Occipital lobe (tissue), 2 donors: ENCODE measurements around the gene ANXA4. TPM values are rescaled to one million over a fixed set of nuclear protein-coding genes. Genes with fewer than 3 reads are reported as not detected.
A peak's percentile ranks its signal among the peaks of the same experiment; 100 is the strongest.
"Not testable (repeated sequence)": the region's sequence is repeated elsewhere in the genome, so short reads cannot be mapped to it uniquely, and the experiment has no call there.

Experiments used
- DNase-seq: peaks from one replicate; lab custom pipeline; 2025; lab: John Stamatoyannopoulos, UW
- total RNA-seq: library from RNA; depleted of rRNA; stranded (reverse); fragments of >200 nt; gene quantifications from one replicate; pipeline ENCODE4 v1.2.3, GENCODE V29; 2014

Gene ANXA4
- total RNA-seq, 1 donor from 2014 or later: 3.4 TPM

DNA sequence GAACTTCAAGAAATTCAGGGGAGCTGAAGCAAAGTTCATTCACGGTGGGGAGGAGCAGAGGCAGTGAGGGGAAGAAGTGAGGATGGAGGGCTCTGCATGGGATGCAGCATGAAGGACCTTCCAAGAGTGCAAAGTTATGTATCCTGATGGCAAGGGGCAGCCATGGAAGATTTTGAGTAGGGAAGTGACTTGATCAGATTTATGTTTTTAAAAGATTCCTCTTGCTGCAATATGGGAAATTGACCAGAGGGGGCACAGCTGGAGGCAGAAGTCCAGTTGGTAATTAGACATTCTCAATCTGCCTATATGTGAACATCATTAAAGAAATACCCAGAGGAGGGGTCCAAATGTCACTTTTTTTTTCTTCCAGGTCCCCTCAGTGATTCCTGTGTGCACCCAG lies 21.5 kb upstream of the ANXA4 start:
- DNase-seq: no peak

DNA sequence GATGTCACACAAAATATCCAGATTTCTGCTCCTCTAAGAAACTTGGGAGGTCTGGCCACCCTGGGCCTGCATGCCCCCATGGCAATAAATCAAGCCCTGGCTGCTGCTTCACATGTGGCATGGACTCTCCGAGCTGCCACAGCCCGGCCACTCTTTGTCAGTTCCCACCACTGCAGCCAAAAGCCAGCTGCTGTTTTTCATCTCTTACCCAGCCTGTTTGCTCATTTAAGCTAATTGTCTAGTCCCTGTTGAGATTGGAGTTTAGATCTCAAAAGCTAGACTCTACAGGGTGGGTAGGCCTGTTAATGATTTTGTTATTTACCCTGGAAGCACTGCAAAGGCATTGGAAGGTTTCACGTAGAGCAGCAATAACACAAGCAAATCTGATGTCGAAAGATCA lies 20.9 kb upstream of the ANXA4 start:
- no peak for DNase-seq

DNA sequence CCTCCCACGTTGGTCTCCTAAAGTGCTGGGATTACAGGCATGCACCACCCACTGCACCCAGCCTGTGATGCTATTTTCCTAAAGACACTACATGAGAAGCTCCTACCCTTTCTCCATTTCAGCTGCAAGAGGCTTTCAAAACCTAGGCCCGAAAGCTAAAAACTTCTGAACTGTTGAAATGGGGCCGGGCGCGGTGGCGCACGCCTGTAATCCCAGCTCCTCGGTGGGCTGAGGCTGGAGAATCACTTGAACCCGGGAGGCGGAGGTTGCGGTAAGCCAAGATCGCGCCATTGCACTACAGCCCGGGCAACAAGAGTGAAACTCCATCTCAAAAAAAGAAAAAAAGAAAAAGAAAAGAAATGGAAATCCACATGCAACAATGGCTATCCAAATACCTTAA lies 18.1 kb upstream of the ANXA4 start:
- DNase-seq: no peak

DNA sequence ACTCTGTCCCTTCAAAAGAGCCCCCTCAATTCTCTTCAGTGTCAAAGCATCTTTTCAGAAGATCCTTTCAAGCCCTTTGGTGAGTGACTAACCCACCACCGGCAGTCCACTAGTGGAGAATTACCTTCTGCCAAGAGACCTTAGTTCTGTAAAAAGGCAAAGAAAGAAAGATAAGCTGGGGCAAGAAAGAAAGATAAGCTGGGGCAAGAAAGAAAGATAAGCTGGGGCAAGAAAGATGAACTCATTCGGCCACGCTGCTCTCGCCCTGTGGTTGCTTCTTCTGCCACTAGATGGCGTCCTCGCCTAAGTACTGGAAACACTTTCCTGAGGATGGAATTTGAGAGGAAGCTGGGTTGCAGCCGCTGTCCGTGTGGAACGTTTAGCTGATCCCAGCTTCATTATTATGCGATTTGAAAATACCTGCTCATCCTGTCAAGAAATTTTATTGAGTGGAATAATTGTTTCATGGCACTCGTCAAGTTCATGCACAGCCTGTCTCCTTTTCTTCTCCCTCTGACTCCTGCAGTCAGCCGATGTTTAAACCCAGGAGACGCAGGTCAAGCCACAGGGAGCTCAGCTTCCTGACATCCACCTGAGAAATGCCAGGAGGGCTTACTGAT lies 17.3 kb upstream of the ANXA4 start:
- peak; percentile 69 for DNase-seq

DNA sequence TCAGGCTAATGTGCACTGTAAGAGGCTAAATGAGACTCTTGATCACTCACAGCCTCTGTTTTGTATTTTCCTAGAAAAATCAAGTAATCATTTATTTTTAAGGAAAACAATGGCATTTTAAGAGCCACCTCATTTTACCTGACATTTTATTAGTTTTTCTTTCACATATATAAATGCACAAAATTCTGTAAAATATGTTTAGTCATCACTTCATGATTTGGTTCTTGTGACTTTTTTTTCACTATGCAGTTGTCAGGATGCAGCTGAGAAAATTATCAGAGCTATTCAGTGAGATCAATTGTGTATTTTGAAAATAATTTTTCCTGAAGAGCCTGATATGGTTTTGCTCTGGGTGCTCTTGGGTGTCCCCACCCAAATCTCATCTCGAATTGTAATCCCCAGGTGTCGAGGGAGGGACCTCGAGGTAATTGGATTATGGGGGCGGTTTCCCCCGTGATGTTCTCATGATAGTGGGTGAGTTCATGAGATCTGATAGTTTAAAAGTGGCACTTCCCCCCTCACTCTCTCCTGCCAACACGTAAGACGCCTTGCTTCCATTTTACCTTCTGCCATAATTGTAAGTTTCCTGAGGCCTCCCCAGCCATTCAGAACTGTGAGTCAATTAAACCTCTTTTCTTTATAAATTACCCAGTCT lies 16.1 kb upstream of the ANXA4 start:
- DNase-seq: no peak

DNA sequence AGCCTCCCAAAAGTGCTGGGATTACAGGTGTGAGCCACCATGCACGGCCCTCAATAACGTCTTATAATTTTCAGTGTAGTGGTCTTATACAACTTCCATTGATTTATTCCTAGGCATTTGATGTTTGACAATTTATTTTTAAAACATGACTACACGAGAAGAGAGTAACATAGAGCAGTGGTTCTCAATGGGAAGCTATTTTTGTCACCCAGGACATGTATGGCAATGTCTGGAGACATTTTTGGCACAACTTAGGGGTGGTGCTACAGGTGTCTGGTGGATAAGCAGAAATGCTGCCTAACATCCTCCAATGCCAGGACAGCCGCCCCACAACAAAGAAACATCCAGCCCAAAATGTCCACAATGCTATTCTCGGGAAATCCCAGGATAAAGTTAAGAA lies 12.7 kb upstream of the ANXA4 start:
- DNase-seq: no peak

DNA sequence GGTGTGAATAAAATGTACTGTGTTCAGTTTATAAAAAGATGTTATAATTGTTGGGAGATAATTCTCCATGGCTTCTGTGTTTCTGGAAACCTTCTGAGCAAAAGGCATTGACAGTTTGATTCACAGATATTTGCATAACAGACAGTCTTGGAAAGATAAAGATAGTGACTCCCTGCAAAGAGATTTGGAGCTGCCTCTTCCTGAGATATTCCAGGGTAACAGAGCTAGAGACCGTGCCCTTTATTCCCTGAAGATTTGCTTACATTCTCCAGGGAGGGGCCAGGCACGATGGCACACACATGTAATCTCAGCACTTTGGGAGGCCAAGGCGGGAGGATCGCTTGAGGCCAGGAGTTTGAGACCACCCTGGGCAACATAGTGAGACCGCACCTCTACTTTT lies 12.2 kb upstream of the ANXA4 start:
- DNase-seq: no peak

DNA sequence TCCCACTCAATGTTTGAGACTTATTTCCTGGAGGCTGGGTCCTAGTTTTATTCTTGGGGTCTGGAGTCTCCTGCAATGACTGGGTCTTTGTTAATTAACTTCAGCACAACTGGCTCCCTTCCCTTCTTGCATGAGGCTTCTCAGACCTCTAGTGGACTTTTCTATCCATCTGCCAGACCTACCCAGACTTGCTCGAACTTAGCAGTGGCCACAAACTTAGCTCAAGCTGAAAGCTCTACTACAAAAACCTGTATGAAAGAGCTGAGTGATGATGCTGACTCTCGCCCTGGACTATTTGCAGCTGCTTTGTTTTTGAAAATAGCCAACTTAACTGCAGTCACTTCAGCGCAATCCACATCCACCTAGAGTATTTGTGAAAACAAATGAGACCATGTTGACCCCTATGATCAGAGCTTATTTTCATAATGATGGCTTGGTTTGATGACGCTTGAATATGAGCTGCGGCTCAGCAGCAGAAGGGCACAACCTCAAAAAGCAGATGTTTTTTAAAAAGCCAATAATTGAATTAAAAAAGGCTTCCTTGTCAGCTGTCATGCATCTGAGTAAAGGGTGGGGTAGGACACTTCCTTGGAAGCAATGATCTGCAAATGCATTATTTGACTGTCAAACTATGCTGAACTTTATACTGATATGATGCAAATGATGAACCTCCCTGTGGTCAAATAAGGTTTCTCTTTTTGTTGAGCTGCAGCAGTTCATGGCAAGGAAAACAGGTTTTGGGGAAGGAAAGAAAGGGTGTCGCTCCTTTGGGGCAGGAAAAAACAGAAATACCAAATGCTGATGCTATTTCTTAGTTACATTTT lies 10.6 kb upstream of the ANXA4 start:
- no peak for DNase-seq

DNA sequence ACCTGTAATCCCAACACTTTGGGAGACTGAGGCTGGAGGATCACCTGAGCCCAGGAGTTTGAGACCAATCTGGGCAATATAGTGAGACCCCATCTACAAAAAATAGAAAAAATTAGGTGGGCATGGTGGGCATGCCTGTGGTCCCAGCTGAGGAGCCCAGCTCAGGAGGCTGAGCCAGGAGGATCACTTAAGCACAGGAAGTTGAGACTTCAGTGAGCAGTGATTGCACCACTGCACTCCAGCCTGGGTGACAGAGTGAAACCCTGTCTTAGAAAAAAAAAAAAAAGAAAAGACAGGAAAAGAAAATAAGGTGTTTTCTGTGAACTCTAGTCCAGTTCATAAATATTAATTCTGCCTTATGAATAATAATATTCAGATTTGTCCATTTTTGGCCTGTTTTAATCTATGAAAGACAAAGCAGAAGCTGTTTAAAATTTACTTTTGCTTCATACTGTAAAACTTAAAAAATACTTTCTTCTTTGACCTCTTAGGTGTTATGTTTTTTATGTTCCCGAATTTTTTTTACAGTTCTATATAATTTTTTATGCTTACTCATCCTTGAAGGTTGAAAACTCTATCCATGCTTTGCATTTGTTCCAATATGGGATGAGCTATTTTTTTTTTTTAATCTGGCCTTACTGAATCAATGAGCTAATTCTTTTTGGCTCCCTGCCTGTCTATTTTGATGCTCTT lies 8.4 kb upstream of the ANXA4 start:
- no peak for DNase-seq

DNA sequence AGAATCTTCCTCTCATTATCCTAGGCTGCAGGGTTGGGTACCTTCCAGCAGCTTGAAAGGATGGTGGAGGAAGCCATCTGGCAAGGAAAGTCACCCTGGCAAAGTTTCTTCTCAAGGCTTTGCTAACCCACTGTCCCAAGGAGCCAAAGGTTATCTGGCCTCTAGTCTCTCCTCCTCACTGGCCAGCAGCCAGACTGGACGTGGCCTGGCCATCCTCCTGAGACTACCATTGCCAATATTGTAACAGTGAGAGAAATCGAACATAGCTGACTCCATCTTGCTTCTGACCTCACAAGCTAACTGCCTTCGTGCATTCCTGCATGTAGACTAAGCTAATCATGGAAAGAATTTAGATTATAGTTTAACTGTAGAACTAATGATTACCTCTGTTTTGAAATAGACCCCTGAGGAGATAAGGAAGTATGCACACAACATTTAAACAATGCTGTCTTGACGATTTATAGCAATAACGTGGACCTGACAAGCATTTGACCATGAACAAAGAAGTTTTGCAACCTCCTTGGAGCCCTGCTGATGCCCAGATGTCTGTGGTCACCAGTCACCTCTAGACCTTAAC lies 7.8 kb upstream of the ANXA4 start:
- no peak for DNase-seq

DNA sequence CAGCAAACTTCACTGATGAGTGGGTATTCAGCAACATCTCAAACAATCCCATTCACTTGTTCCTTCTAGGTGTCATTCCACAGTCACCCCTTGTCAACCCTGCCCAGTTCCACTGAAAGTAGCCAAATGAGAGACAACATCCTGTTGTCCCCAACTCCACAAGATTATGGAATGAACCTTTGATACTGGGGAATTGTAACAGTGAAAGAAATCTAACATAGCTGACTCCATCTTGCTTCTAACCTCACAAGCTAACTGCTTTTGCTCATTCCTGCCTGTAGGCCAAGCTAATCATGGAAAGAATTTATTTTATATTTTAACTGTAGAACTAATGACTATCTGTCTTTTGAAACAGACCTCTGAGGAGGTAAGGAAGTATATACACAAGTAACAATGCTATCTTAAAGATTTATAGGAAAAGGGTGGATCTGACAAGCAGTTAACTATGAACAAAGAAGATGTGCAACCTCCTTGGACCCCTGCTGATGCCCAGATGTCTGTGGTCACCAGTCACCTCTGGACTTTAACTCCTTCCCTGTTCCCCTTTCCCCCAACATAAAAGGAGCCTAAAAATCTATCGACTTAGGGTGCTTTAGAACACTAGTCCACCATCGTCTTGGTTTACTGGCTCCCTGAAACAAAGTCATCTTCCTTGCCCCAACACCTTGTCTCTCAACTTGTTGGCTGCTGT lies 6.9 kb upstream of the ANXA4 start:
- DNase-seq: no peak

DNA sequence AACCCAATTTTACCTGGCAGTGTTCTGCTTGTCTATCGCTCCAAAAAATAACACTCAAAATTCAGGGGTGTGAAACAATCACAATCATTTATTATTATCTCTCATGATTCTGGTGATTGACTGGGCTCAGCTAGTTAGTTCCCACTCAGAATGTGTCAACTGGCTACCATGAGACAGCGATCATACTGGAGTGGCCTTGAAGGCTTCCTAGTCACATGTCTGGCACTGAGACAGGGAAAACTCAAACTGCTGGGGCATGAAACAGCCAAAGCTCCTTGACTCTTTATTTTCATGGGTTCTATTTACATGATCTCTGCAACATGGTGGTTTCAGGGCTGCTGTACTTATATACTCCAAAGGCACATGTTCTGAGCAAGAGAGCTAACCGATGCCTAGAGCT lies 6.2 kb upstream of the ANXA4 start:
- DNase-seq: no peak

DNA sequence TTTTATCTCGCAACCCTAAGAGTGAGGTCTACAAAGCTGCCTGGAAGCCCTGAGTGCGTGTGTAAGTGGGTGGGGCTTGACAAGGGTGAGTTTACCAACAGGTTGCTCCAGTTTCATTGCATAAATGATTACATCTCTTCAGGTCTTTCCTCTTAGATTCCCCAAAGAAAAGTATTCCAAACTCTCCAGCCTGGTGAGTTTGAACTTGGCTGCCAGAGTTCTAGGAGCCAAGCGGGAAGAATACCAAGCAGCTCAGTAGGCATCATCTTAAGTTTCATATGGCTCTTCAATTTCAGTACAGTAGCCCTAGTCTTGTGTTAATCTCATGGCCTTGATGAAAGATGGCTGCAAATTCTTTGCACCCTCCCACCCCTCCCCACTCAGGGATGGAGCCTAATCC lies 3.8 kb upstream of the ANXA4 start:
- not testable (repeated sequence) for DNase-seq

DNA sequence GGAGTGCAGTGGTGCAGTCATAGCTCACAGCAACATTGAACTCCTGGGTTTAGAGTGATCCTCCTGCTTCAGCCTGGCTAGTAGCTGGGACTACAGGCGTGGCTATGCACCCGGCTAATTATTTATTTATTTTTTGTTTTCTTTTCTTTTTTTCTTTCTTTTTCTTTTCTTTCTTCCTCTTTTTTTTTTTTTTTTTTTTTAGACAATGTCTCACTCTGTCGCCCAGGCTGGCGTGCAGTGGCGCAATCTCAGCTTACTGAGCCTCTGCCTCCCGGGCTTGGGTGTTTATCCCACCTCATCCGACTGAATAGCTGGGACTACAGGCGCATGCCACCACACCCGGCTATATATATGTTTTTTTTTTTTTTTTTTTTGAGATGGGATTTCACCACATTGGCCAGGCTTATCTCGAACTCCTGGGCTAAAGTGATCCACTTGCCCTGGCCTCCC lies 1.4 kb upstream of the ANXA4 start:
- DNase-seq: no peak

DNA sequence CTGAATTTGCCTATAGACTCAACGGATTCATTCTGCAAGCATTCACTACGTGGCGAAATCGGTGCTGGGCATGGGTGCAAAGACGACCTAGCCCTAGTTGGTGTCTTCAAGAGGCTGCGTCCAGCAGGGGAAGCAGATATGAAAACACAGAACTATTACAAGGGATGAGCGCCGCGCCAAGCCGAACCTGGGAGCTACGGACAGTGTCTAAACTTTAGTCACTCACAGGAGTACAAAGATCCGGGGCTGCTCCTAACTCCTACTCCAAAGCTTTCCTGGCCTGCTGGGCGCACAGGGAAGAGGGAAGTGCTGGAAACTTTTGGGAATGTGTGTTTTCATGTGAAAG lies 732 bp upstream of the ANXA4 start:
- no peak for DNase-seq

DNA sequence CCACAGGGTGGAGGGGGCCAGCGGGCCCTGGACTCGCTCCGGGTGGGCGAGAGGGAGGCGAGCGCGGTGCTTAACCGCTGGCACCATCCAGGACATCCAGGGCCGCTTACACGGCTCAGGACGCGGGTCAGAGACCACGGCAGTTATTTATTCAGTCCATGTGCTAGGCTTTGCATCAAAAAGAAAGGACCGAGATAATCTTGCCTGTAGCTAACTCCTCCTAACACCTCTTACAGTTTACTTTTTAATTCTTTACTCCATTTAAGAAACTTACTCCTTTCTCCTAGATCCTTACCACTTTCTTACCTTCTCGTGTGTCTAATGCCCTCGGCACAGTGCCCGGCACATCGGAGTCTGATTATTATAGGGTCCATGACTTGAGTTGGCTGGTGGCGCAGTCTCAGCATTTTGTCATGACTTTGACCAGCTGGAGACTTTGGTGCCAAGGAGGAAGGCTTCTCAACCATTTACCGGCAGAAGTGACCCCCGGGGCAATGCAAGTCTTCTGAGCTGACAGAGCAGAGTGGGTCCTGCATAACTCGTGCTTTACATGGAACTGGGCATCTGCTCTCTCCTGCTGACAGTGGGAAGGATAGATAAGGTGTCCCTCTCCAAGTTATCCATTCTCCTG lies 503 bp downstream of the ANXA4 start:
- no peak for DNase-seq

DNA sequence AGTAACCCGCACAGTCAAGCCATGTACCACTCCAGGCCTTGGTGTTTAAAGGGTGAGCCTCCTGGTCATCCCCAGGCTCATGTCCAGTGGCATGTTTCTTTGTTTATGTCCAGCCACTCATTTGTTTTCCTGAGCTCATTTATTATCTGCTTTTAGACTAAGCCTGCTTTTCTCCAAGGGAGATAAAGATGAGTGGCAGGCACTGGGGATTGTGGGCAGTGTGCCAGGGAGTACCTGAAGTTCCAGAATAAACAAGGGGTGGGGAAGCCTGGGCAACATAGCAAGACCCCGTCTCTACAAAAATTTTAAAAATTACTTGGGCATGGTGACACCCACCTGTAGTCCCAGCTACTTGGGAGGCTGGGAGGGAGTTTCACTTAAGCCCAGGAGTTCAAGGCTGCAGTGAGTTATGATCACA lies 1.9 kb downstream of the ANXA4 start:
- DNase-seq: no peak

DNA sequence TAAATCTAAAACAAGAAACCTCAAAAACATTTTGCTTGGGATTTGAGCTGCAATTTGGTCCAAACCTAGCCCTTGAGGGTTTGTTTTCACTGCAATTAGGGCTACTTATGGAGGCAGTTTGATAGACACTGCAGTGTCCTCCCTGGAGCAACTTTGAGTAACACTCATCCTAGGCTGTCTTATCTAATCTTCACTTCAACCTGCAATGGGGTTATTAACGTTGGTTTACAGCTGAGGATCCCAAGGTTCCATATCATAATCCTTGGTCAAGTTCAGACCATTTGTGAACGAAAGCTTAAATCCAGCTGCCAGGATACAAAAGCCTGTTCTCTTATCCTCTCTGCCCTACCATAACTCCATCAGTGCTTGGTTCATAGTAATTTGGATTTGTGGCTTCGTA lies 2.5 kb downstream of the ANXA4 start:
- DNase-seq: no peak

DNA sequence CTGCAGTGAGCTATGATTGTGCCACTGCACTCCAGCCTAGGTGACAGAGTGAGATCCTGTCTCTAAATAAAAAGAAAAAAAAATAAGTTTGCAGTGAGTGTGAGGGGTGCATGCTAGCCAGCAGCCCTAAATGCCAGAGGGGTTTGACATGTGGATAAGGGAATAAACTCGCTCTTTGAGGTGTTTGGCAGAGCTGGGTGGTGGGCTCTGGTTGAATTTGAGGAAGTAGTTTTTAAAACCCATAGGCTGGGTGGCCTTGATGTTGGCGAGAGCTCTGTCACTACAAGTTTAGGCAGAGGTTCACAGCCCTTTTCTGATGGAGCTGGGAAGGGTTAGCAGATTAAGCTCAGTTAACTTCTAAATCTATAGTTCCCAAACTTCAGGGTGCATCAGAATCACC lies 3.1 kb downstream of the ANXA4 start:
- no peak for DNase-seq

DNA sequence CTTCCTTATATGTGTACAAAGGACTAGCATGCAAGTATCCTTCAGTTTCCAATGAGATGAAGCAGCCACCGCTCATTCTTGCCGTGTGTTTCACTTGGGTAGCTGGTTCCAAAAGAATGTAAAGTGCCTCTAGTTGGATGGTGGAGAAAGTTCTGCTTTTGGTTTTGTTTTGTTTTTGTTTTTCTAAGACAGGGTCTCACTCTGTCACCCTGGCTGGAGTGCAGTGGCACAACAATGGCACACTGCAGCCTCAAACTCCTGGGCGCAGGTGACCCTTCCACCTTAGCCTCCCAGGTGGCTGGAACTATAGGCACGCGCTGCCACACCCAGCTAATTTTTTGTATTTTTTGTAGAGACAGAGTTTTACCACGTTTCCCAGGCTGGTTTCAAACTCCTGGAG lies 8.3 kb downstream of the ANXA4 start:
- no peak for DNase-seq
